Fibroblast of peridontal ligament (primary cell): ENCODE results near the gene PPID.
"Not testable (repeated sequence)": the region's sequence is repeated elsewhere in the genome, so short reads cannot be mapped to it uniquely, and the experiment has no call there.

Source experiments
- DNase-seq: peaks from one replicate; pipeline ENCODE4 v3.0.0-alpha.2; 2010; ENCODE audit errors: extremely low read depth

The PPID gene

GRCh38 chr4:158722917-158723793 is at the start of gene PPID:
Gene PPID (minus strand): TSS chr4:158723396. CDS start chr4:158723288, 108 bp downstream.
- peak; percentile 61 for DNase-seq

- DNase-seq: no peak
These were observed 48.6 kb upstream of the PPID start for GRCh38 chr4:158771776-158772175.

DNA sequence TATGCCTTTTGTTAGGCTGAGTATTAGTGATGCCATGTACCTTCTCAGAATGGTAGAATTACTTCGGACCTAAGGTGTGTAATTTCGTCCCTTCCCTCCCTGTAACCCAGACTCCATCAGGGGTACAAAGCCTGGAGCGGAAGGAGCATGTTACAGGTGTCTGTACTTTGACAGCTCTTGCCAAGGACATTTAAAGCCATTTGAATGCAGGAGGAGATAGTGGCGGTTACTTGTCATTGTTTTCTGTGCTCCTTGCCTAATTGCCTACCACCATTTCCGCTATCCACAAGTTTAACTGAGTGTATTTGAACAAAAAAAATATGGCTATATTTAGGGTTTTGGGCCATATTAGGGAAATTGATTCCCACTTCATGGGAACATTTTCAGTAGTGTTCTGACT is 47.5 kb upstream of the PPID start:
- DNase-seq: no peak

GRCh38 chr4:158769175-158769921 is 46.2 kb upstream of the PPID start:
- DNase-seq: peak; percentile 51

GRCh38 chr4:158768555-158769174 is 45.5 kb upstream of the PPID start, which contains the start of gene FNIP2:
Gene FNIP2 (plus strand): TSS chr4:158769026. CDS start chr4:158769213, 187 bp downstream.
- DNase-seq: peak; percentile 52

DNA sequence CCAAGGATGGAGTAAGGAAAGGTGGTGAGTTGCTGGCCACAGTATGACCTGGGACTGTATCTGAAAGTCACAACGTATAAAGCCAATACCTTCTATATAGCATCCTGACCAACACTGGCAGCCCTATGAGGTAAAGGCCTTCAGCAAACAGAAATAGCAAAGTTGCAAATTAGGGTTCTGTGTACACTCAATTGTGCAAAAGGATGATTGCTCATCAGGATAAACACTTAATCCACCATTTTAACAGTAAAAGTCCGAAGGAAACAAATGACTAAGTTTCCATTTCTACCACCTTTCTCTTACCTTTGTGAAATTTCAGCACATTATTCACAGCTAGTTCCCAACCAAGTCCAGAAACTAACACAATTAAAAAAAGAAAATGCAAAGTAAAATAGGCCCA is 44.3 kb upstream of the PPID start:
- no peak for DNase-seq

DNA sequence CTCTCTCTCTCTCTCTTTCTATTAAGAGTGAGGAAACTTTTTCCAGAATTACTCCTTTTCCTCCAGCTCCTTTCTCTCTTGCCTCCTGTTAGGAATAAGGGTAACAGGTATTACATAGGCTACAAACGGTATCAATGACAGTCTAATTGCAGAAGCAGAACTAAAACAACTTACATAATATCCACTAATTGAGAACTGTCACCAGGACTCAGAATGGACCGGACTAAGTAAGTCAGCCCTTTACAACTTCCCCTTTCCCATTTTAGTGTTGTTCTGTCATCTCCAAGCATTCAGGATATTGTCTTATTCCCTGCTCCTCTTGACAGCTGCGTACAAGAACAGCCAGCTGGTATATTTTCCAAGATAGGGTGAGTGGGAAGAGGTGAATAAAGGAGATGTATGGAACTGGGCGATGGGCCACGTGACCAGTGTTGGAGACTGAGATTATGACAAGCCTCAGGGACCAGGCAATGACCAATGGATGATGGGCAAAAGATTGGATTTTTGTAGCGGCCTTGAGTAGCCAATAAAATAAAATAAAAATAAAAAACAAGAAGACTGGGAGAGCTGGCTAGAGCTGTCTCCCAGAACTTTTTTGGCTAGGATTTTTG is 43.3 kb upstream of the PPID start:
- no peak for DNase-seq

GRCh38 chr4:158763462-158763861 is 40.3 kb upstream of the PPID start:
- no peak for DNase-seq

- DNase-seq: no peak
These were observed 39.4 kb upstream of the PPID start for GRCh38 chr4:158762553-158762952.

DNA sequence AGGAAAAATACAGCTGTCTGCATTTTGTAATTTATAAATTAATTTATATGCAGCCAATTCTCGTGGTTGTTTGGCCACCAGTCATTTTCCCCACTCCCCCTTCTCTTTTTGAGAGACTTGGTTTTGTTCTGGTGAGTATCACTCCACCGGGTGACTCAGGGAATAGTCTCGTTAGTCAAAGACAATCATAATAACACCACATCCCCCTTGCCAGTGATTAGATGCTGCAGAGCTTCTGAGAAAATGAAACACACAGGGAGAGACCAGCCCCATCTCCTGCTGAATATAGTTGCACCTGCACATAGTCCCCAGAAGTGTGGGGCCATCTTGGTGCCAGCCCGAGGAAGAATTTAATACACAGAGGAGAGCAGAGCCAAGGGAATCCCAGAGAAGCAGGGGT is 37.7 kb upstream of the PPID start:
- no peak for DNase-seq

- not testable (repeated sequence) for DNase-seq
These were observed 36.3 kb upstream of the PPID start for GRCh38 chr4:158759539-158759938.

DNA sequence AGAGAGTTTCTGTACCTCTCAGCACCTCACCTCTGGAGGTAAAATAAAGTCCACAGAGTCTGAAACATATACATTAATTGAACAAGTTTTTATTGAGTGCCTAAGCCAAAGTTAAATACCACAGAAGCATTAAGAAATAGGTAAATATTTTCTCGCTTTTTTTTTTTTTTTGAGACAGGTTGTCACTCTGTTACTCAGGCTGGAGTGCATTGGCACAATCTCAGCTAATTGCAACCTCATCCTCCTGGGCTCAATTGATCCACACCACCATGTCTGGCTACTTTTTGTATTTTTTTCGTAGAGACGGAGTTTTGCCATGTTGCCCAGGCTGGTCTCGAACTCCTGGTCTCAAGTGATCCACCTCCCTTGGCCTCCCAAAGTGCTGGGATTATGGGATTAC is 35.5 kb upstream of the PPID start:
- no peak for DNase-seq

- DNase-seq: peak; percentile 62
These were observed 34.9 kb upstream of the PPID start for GRCh38 chr4:158758142-158758541.

DNA sequence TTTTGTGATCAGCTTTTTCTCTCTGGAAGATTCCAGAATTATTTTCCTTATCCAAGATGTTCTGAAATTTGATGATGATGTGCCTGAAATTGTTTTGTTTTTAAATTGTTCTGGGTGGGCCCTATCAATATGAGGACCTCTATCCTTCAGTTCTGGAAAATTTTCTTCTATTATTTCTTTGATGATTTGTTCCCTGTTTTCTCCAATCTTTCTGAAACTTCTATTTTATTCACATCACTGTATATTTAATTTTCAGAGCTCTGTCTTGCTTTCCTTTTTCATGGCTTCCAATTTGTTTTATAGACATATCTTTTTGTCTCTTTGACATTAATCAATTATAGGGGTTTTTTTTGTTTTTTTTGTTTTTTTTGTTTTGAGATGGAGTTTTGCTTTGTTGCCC is 33.4 kb upstream of the PPID start:
- DNase-seq: no peak

DNA sequence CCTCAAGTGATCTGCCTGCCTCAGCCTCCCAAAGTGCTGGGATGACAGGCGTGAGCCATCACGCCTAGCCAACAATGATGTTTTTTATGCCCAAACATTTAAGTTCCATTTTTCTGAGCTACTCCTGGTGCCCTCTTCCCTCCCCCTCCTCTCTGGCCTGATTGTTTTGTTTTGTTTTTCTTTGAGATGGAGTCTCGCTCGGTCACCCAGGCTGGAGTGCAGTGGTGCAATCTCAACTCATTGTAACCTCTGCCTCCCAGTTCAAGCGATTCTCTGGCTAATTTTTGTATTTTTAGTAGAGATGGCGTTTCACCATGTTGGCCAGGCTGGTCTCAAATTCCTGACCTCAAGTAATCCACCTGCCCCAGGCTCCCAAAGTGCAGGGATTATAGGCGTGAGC is 32.6 kb upstream of the PPID start:
- DNase-seq: not testable (repeated sequence)

DNA sequence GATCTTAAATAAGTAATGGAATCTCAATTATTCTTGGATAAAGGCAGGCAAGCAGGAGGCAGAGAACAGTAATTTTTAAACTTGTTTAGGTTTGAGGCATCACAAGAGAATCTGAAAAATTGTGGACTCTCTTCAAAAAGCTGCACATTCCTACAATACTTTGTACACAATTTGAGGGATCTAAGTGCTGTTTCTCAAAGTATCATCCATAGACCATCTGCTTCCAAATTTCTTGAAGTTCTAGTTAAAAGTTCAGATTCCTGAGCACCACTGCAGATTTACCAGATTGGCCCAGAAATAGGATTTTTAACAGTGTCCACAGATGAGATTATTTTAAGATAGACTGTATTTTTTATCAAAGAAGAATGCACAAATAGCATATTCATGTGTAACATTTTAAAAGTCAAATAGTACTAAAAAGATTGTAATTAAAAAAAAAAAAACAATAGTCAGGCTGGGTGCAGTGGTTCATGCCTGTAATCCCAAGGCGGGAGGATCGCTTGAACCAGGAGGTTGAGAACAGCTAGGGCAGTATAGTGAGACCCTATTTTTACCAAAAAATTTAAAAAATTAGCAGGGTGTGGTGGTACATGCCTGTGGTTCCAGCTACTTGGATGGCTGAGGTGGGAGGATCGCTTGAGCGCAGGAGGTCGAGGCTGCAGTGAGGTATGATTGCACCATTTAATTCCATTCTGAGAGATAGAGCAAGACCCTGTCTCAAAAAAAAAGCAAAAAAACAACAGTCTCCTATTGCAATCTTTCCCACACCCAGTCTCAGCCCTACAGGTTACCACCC is 31.4 kb upstream of the PPID start:
- DNase-seq: peak; percentile 86

GRCh38 chr4:158750379-158750778 is 27.2 kb upstream of the PPID start:
- peak; percentile 96 for DNase-seq

DNA sequence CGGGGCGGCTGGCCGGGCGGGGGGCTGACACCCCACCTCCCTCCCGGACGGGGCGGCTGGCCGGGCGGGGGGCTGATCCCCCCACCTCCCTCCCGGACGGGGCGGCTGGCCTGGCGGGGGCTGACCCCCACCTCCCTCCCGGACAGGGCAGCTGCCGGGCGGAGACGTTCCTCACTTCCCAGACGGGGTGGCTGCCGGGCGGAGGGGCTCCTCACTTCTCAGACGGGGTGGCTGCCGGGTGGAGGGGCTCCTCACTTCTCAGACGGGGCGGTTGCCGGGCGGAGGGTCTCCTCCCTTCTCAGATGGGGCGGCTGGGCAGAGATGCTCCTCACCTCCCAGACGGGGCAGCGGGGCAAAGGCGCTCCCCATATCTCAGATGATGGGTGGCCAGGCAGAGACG is 23.3 kb upstream of the PPID start:
- not testable (repeated sequence) for DNase-seq

GRCh38 chr4:158741326-158742021 is 18.3 kb upstream of the PPID start:
- DNase-seq: no peak

GRCh38 chr4:158739600-158739999 is 16.4 kb upstream of the PPID start:
- no peak for DNase-seq

- DNase-seq: no peak
These were observed 15.7 kb upstream of the PPID start for GRCh38 chr4:158738866-158739265.
